ENCODE measurements around the gene SERINC4. TPM values are rescaled to one million over a fixed set of nuclear protein-coding genes. Genes with fewer than 3 reads are reported as not detected.

The SERINC4 gene
- total and polyA plus RNA-seq, 10 of the 15 experiments (the other 5 are each of a cell fraction or from before 2014, with no cell fraction given): 0.06 to 0.96 (median 0.26) TPM; not detected in 1

DNA sequence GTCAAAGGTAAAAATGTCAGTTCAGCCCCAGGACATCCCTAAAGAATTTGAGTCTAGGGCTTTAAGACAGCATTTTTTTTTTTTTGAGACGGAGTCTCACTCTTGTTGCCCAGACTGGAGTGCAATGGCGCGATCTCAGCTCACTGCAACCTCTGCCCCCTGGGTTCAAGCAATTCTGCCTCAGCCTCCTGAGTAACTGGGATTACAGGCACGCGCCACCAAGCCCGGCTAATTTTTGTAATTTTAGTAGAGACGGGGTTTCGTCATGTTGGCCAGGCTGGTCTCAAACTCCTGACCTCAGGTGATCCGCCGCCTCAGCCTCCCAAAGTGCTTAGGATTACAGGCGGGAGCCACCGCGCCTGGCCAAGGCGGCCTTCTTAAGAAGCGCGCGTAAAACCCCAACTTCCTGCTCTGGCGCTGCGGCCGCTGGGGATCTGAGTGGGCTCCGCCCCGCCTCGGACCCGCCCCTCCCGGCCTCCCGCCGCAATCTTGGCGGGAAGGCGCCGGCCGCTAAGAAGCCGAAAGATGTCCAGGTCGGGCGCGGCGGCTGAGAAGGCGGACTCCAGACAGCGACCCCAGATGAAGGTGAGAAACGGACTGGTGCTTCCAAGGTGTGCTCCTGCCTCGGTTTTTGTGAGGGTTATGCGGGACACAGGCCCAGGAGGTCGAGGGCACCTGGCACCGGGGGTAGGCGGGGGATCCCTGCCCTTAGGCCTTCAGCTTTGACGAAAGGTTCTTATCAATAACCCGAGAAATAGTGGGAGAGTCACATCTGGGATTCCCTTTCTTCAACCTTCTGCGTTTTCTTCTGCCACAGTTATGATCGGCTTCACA is 26.7 kb upstream of the SERINC4 start, which contains the start of gene WDR76 (continued):
- TF ChIP-seq, protein P1, sequence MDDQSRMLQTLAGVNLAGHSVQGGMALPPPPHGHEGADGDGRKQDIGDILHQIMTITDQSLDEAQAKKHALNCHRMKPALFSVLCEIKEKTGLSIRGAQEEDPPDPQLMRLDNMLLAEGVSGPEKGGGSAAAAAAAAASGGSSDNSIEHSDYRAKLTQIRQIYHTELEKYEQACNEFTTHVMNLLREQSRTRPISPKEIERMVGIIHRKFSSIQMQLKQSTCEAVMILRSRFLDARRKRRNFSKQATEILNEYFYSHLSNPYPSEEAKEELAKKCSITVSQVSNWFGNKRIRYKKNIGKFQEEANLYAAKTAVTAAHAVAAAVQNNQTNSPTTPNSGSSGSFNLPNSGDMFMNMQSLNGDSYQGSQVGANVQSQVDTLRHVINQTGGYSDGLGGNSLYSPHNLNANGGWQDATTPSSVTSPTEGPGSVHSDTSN (IDR thresholded peaks at IDR 0.05; ENCODE audit: insufficient replicate concordance, low read depth, low read length): no peak
- TF ChIP-seq, protein P2, sequence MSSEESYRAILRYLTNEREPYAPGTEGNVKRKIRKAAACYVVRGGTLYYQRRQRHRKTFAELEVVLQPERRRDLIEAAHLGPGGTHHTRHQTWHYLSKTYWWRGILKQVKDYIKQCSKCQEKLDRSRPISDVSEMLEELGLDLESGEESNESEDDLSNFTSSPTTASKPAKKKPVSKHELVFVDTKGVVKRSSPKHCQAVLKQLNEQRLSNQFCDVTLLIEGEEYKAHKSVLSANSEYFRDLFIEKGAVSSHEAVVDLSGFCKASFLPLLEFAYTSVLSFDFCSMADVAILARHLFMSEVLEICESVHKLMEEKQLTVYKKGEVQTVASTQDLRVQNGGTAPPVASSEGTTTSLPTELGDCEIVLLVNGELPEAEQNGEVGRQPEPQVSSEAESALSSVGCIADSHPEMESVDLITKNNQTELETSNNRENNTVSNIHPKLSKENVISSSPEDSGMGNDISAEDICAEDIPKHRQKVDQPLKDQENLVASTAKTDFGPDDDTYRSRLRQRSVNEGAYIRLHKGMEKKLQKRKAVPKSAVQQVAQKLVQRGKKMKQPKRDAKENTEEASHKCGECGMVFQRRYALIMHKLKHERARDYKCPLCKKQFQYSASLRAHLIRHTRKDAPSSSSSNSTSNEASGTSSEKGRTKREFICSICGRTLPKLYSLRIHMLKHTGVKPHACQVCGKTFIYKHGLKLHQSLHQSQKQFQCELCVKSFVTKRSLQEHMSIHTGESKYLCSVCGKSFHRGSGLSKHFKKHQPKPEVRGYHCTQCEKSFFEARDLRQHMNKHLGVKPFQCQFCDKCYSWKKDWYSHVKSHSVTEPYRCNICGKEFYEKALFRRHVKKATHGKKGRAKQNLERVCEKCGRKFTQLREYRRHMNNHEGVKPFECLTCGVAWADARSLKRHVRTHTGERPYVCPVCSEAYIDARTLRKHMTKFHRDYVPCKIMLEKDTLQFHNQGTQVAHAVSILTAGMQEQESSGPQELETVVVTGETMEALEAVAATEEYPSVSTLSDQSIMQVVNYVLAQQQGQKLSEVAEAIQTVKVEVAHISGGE (CRISPR knock-in tag; IDR thresholded peaks at IDR 0.05): no peak
- peak; percentile 53; the same call in 1 of the 2 replicates for TF ChIP-seq SMAD5 (IDR thresholded peaks at IDR 0.05; ENCODE audit: low read depth)
- TF ChIP-seq STAT3 (IDR thresholded peaks at IDR 0.05; ENCODE audit: low read depth, low read length): no peak
- no peak for TF ChIP-seq YBX1 (IDR thresholded peaks at IDR 0.05)
- 0 out of 2 replicates have a peak, but pooled peaks have one; percentile 40 for TF ChIP-seq NR2F1 (conservative IDR thresholded peaks at IDR 0.05)
- 0 out of 2 replicates have a peak, but pooled peaks have one; percentile 35 for TF ChIP-seq POLR2AphosphoS5 (IDR thresholded peaks at IDR 0.05; ENCODE audit: low read length)
- TF ChIP-seq ASH2L (IDR thresholded peaks at IDR 0.05; ENCODE audit: borderline replicate concordance, low read depth): 0 out of 2 replicates have a peak, but pooled peaks have one; percentile 72
- TF ChIP-seq CHD1 (IDR thresholded peaks at IDR 0.05; ENCODE audit: low read depth, low read length): no peak
- no peak for TF ChIP-seq MTA3 (IDR thresholded peaks at IDR 0.05; ENCODE audit: borderline replicate concordance, low read length)
- TF ChIP-seq SMC3 (IDR thresholded peaks at IDR 0.05; ENCODE audit: borderline replicate concordance, low read length): no peak
- TF ChIP-seq SUZ12 (IDR thresholded peaks at IDR 0.05; ENCODE audit: unreplicated experiment): no peak
- TF ChIP-seq MTA2 (IDR thresholded peaks at IDR 0.05; ENCODE audit: low read depth): peak; percentile 19; the same call in 1 of the 2 replicates
- TF ChIP-seq, protein P3, sequence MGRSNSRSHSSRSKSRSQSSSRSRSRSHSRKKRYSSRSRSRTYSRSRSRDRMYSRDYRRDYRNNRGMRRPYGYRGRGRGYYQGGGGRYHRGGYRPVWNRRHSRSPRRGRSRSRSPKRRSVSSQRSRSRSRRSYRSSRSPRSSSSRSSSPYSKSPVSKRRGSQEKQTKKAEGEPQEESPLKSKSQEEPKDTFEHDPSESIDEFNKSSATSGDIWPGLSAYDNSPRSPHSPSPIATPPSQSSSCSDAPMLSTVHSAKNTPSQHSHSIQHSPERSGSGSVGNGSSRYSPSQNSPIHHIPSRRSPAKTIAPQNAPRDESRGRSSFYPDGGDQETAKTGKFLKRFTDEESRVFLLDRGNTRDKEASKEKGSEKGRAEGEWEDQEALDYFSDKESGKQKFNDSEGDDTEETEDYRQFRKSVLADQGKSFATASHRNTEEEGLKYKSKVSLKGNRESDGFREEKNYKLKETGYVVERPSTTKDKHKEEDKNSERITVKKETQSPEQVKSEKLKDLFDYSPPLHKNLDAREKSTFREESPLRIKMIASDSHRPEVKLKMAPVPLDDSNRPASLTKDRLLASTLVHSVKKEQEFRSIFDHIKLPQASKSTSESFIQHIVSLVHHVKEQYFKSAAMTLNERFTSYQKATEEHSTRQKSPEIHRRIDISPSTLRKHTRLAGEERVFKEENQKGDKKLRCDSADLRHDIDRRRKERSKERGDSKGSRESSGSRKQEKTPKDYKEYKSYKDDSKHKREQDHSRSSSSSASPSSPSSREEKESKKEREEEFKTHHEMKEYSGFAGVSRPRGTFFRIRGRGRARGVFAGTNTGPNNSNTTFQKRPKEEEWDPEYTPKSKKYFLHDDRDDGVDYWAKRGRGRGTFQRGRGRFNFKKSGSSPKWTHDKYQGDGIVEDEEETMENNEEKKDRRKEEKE (IDR thresholded peaks at IDR 0.05): no peak
- TF ChIP-seq RAD21 (IDR thresholded peaks at IDR 0.05; ENCODE audit: insufficient read depth, low read depth, low read length): no peak
- TF ChIP-seq EP300 (IDR thresholded peaks at IDR 0.05; ENCODE audit: borderline replicate concordance in 1 of 2, control insufficient read depth in 1 of 2, low read depth in 2 of 2, low read length in 2 of 2): no peak
- TF ChIP-seq, protein P4, sequence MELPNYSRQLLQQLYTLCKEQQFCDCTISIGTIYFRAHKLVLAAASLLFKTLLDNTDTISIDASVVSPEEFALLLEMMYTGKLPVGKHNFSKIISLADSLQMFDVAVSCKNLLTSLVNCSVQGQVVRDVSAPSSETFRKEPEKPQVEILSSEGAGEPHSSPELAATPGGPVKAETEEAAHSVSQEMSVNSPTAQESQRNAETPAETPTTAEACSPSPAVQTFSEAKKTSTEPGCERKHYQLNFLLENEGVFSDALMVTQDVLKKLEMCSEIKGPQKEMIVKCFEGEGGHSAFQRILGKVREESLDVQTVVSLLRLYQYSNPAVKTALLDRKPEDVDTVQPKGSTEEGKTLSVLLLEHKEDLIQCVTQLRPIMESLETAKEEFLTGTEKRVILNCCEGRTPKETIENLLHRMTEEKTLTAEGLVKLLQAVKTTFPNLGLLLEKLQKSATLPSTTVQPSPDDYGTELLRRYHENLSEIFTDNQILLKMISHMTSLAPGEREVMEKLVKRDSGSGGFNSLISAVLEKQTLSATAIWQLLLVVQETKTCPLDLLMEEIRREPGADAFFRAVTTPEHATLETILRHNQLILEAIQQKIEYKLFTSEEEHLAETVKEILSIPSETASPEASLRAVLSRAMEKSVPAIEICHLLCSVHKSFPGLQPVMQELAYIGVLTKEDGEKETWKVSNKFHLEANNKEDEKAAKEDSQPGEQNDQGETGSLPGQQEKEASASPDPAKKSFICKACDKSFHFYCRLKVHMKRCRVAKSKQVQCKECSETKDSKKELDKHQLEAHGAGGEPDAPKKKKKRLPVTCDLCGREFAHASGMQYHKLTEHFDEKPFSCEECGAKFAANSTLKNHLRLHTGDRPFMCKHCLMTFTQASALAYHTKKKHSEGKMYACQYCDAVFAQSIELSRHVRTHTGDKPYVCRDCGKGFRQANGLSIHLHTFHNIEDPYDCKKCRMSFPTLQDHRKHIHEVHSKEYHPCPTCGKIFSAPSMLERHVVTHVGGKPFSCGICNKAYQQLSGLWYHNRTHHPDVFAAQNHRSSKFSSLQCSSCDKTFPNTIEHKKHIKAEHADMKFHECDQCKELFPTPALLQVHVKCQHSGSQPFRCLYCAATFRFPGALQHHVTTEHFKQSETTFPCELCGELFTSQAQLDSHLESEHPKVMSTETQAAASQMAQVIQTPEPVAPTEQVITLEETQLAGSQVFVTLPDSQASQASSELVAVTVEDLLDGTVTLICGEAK (IDR thresholded peaks at IDR 0.05; ENCODE audit: borderline replicate concordance): 0 out of 2 replicates have a peak, but pooled peaks have one; percentile 19
